ENCODE results near the gene RAP1A. TPM values are rescaled to one million over a fixed set of nuclear protein-coding genes. Genes with fewer than 3 reads are reported as not detected.
"Not testable (repeated sequence)": the region's sequence is repeated elsewhere in the genome, so short reads cannot be mapped to it uniquely, and the experiment has no call there.

RAP1A gene
- total RNA-seq, 1 donor from 2014 or later, result 114 TPM

DNA sequence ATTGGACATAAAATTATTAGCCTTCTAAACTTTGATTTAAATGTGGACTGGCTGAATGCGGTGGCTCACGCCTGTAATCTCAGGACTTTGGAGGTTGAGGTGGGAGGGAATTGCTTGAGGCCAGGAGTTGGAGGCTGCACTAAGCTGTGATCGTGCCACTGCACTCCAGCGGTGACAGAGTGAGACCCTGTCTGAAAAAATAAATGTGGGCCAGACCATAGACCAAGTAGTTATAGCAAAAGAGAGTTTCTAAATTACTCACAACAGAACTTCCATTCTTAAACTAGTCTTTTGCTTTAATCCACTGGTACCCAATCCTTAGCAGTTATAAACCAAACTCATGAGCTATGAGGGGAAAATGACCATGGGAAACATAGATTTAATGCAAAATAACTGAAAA, 35.2 kb downstream of the RAP1A start:
- DNase-seq (ENCODE audit: low spot score), result no peak
- intact Hi-C loops (cut with DNase I), result loop anchor here (5.0 to 10.0 kb wide), 2 partner anchors 63 to 430 kb away; partner anchors contain the start of gene CHI3L2

DNA sequence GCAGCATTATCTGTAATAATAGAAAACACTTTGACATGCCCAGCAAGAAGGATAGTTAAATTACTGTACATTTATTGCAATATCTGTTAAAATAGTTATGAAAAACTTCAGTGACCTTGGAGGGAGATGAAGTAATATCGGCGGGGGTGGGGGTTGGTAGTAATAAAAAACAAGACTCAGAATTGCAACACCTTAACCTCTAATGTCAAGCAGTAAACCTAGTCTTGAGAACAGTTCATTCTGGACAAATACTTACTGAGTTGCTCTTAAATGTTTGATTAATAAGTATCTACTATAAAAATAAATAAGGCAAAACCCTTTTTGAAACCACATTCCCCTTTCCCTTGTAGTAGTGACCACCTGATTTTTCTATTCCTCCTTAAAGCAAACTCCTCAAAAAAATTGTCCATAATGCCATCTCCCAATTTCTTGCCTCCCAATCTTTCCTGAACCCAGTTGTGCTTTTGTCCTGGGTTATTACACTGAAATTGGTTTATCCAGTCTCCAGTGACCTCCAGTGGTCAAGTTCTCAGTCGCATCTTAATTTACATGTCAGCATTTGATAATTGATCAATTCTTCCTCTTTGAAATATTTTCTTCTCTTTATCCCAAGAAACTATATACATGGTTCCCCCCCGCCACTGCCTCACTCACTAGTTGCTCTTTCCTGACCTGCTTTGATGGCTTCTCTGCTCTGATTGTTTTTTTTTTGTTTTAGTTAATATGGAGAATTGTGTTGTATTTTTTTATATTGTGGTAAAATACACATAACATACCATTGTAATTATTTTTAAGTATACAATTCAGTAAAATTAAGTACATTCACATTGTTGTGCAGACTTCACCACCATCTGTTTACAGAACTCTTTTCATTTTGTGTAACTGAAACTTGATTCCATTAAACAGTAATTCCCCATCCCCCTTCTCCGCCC, 36.8 kb downstream of the RAP1A start:
- DNase-seq (ENCODE audit: low spot score), result no peak
- intact Hi-C loops (cut with DNase I), result loop anchor here (1.0 to 10.0 kb wide), 4 partner anchors 64 to 432 kb away; partner anchors contain the start of gene CHI3L2

DNA sequence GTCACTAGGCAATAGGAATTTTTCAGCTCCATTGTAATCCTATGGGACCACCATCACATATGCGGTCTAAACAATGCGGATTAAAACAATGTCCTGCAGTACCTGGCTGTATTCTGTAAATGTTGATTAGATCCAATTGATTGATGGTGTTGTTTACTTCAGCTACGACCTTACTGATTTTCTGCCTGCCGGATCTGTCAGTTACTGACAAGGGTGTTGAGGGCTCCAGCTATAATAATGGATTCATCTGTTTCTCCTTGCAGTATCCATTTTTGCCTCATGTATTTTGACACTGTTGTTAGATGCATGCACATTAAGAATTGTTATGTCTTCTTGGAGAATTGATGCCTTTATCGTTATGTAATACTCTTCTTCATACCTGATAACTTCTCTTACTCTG, 39.0 kb downstream of the RAP1A start:
- intact Hi-C loops (cut with DNase I), result loop anchor here (5.0 to 10.0 kb wide), 2 partner anchors 66 to 434 kb away; partner anchors contain the start of gene CHI3L2
- DNase-seq (ENCODE audit: low spot score), result no peak

DNA sequence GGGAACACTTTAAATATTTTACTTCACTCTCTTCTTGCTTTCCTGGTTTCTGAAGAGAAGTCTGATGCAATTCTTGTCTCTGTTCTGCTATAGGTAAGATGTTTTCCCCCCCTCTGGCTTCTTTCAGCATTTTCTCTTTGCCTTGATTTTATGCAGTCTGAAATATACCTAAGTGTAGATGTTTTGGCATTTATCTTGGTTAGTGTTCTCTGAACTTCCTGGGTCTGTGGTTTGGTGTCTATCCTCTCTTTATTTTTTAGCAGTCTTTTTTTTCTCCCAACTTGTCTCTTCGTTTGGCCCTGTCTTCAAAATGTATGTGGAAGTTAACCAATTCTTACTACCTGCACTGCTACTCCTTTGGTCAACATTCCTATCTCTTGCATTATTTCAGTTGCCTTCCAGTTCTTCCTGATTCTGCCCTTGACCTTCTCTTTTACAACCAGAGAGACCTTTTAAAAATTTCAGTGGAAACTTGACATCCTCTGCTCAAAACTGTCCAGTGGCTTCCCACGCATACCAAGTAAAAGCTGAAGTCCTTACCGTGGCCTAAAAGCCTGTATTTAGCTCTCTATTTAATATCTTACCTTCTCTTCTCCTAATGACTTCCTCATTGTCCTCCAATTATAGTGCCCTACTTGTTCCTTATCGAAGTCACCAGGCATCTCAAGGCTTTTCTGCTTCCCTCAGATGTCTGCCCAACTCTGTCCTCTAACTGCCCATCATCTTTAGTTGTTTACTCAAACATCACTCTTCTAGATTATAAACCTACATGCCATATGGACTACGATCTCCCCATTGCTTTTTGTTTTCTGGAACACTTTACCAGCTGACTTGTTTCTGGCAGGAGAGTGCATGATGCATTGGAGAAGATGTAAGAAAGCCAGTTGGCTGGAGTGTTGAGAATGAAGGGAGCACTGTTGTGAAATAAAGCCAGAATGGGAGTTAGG, 40.9 kb downstream of the RAP1A start:
- intact Hi-C loops (cut with DNase I), result no loop called here
- no peak for DNase-seq (ENCODE audit: low spot score)

DNA sequence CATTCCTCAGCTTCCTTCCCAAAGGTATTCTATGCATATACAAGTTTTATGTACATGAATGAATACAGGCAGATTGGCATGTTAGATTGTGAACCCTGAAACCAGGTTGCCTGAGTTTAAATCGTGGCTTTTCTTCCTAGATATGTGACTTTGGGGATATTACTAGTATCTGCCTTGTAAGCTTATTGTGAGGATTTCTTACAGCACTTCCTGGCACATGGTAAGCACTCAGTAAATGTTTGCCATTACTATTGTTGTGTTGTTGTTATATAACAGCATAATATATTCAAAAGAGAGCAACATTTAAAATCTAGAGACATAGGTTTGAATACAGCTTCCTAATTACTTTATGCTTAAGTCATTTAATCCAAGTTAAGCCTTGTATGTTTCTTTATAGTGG, 45.1 kb downstream of the RAP1A start:
- DNase-seq (ENCODE audit: low spot score), result no peak
- intact Hi-C loops (cut with DNase I), result no loop called here

DNA sequence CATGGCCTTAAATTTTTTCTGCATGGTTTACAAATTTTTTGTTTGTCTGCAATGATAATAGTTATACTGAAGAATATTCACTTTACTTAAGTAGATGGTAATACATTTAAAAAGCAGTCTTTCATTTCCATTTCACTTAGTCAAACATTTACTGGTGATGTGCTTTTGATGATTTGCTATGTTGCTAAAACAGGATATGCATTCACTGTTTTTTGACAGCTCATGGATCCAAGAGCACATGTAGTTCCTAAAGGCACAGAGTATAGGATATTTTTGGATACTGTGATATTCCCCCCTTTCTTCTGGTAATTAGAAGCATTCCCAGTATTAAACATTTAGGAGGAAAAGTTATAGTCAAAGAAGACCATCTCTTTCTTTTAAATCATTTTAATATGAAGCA, 45.9 kb downstream of the RAP1A start:
- DNase-seq (ENCODE audit: low spot score), result no peak
- intact Hi-C loops (cut with DNase I), result no loop called here

DNA sequence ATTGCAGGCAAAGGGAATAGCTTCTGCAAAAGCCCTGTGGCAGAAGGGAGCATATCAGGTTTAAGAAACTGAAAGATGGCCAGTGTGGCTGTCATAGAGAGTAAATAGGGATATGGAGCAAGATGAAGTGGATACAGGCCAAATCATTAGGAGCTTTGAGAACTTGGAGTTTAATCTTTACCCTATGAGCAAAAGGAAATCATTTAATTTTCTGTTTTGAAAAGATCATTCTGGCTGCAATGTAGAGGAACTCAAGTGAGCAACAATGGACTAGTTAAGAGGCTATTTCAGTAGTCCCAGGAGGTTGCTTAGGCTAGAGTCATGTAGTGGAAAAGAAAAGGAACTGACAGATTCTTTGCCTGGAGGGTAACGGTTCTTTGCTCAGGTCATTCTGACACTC, 47.2 kb downstream of the RAP1A start:
- DNase-seq (ENCODE audit: low spot score), result no peak
- intact Hi-C loops (cut with DNase I), result no loop called here

DNA sequence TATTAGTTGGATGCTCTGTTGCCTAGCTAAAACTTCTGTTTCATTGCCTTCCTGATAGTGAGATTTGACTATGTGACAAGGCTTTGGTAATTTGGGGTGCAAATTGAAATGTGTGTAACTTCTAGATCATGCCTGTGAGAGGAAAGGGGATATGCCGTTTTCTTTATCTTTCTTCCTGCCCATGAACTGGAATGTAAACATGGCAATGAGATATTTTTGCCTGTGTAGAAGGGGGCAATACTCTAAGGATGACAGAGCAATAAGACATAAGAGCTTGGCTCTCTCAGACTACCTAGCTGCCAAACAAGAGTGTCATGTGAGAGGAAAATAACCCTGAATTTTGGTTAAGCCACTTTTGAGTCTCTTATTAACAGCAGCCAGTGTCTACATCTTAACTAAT, 49.7 kb downstream of the RAP1A start:
- intact Hi-C loops (cut with DNase I), result no loop called here
- no peak for DNase-seq (ENCODE audit: low spot score)

DNA sequence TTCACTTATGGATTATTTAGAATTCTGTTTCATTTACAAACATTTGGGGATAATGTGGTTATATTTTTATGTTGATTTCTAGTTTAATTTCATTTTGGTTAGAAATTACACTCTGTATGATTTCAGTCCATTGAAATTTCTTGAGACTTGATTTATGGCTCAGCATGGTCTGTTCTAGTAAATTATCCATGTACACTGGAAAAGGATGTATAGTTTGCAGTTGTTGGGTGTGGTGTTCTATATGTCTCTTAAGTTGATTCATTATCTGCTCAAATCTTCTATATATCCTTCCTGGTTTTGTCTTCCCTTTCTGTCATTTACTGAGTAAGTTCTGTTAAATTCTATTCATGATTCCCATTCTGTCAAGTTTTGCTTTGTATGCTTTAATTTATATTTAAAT, 52.3 kb downstream of the RAP1A start:
- no peak for DNase-seq (ENCODE audit: low spot score)
- intact Hi-C loops (cut with DNase I), result no loop called here

DNA sequence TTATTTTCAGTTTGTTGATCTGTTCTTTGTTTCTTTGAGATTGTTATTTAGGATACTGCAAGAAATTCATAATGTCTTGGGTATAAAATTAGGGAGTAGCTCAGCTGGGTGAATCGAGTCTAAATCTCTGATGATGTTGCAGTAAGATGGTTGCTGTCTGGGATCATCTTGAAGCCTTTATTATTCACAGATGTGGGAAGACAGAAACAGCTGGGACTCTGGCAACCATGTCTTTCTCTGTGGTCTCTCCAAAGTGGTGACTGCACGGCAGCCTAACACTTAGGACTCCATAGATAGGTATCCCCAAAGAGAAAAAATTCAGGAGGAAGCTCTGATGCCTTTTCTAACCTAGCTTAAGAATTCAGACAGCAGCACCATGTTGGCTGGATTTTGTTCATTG, 52.7 kb downstream of the RAP1A start:
- no peak for DNase-seq (ENCODE audit: low spot score)
- intact Hi-C loops (cut with DNase I), result no loop called here

DNA sequence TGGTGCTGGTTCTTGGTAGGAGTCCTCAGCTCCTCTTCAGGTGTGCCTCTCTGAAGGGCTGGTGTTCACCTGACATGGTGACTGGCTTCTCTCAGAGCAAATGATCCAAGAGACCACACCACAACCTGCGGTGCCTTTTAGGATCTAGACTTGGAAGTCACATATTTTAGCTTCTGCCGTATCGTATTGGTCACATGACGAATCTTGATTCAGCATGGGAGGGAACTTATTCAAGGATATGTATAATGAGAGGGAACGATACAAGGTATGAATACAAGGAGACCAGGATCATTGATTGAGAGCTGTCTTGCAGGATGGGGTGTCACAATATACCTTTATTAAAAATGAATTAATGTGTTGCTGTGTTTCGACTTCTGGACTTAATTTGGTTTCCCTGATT, 58.0 kb downstream of the RAP1A start:
- intact Hi-C loops (cut with DNase I), result no loop called here
- DNase-seq (ENCODE audit: low spot score), result no peak

DNA sequence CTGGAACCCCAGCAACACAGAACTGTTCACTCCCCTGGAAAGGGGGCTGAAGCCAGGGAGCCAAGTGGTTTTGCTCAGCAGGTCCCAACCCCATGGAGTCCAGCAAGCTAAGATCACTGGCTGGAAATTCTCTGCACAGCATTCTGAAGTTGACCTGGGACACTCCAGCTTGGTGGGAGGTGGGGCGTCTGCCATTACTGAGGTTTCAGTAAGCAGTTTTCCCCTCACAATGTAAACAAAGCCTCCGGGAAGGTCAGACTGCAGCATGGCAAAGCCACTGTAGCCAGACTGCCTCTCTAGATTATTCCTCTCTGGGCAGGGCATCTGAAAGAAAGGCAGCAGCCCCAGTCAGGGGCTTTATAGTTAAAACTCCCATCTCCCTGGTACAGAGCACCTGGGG, 60.0 kb downstream of the RAP1A start:
- DNase-seq (ENCODE audit: low spot score), result no peak

DNA sequence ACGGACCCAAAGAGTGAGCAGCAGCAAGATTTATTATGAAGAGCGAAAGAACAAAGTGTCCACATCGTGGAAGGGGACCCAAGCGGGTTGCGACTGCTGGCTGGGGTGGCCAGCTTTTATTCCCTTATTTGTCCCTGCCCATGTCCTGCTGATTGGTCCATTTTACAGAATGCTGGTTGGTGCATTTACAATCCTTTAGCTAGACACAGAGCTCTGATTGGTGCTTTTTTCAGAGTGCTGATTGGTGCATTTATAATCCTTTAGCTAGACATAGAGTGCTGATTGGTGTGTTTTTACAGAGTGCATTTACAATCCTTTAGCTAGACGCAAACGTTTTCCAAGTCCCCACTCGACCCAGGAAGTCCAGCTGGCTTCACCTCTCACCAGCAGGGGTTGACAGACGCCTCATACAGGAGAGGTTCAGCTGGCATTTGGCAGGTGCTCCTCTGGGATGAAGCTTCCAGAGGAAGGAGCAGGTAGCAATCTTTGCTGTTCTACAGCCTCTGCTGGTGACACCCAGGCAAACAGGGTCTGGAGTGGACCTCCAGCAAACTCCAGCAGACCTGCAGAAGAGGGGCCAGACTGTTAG, 60.7 kb downstream of the RAP1A start:
- DNase-seq (ENCODE audit: low spot score); intact Hi-C loops (cut with DNase I): not testable (repeated sequence)

More for the DNA sequence above, 60.0 kb downstream of the RAP1A start:
- intact Hi-C loops (cut with DNase I), result no loop called here

DNA sequence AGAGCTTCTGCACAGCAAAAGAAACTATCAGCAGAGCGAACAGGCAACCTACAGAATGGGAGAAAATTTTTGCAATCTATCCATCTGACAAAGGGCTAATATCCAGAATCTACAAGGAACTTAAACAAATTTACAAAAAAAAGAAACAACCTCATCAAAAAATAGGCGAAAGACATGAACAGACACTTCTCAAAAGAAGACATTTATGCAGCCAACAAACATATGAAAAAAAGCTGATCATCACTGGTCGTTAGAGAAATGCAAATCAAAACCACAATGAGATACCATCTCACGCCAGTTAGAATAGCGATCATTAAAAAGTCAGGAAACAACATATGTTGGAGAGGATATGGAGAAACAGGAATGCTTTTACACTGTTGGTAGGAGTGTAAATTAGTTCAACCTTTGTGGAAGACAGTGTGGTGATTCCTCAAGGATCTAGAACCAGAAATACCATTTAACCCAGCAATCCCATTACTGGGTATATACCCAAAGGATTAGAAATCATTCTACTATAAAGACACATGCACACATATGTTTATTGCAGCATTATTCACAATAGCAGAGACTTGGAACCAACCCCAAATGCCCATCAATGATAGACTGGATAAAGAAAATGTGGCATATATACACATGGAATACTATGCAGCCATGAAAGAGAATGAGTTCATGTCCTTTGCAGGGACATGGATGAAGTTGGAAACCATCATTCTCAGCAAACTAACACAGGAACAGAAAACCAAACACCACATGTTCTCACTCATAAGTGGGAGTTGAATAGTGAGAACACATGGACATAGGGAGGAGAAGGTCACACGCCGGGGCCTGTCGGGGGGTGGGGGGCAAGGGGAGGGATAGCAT, 65.9 kb downstream of the RAP1A start:
- DNase-seq (ENCODE audit: low spot score); intact Hi-C loops (cut with DNase I): not testable (repeated sequence)

DNA sequence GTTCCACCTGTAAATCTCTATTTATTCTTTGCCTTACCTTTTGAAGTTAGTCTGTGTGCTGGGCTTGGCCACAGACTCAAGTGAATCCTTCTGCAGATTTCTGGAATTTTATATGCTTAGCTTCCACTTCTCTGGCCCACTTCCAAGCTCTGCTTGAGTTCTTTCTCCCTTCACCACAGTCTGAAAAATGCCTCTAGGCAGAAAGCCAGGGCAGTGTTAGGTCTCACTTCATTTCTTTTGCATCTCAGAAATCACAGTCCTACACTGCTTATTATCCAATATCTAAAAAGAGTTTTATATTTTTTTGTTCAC, 70.7 kb downstream of the RAP1A start:
- intact Hi-C loops (cut with DNase I), result no loop called here
- no peak for DNase-seq (ENCODE audit: low spot score)

DNA sequence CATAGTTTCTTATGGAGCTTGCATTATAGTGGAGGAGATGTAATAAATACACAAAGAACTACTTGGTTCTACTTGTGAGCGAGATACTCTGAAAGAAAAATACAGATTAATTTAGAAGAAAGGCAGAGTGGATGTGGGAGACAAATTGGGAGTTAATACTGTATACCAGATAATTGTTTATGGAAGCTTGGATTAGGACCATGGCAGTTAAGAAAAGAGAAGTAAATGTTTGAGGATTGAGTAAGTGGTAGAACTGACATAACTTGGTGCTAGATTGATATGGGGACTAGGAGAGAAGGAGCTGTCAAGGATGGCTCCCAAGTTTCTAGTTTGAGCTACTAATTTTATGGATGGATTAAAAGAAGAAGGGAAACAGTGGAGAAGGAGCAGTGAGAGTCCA, 72.3 kb downstream of the RAP1A start:
- intact Hi-C loops (cut with DNase I), result no loop called here
- no peak for DNase-seq (ENCODE audit: low spot score)

DNA sequence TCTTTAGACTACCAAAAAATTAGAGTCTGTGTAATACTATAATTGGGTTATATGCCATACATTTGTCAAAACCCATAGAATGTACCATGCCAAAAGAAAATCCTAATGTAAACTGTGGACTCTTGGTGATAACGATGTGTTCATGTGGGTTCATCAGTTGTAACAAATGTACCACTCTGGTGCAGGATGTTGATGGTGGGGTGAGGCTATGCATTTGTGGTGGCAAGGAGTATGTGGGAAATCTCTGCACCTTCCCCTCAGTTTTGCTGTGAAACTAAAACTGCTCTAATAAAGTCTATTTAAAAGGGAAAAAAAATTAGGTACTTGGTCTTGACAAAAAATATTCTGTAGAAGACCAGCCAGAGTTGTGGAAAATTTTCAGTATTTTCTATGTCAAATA, 76.2 kb downstream of the RAP1A start:
- no peak for DNase-seq (ENCODE audit: low spot score)
- intact Hi-C loops (cut with DNase I), result no loop called here

DNA sequence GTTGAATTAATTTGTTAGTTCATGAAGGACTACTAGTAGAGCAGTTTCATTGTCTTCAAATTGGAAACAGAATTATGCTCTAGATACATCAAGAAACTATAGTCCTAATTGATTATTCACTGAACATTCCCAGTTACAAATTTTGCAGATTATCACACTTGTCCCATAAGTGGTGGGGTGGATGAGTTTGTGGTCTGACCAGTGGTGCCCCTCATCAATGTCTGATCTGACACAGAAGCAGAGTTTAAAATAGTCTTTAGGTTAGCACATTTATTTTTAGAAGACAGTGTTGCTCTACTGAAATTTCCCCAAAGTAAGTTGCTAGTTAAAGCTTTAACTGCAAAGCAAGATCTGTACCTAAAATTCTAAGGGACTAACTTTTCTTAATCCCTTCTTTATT, 76.7 kb downstream of the RAP1A start:
- no peak for DNase-seq (ENCODE audit: low spot score)
- intact Hi-C loops (cut with DNase I), result no loop called here

DNA sequence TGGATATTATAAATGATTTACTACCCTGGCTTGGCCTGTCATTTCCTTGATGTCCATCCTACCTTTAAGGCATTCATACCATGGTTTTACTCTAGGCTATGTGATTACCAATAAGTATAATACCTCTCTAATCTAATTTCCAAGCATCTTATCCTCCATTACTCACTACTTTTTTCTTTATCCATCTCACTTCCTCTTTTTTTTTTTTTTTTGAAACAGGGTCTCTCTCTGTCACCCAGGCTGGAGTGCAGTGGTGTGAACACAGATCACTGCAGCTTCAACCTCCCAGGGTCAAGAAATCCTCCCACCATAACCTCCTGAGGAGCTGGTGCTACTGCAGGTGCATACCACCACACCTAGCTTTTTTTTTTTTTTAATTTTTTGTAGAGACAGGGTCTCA, 79.7 kb downstream of the RAP1A start:
- intact Hi-C loops (cut with DNase I), result no loop called here
- no peak for DNase-seq (ENCODE audit: low spot score)

All from cardiac septum (tissue), 1 donor.